ENCODE results near the gene PTGDR. TPM values are rescaled to one million over a fixed set of nuclear protein-coding genes. Genes with fewer than 3 reads are reported as not detected.

PTGDR gene
- total RNA-seq, 1 donor from 2014 or later, result not detected

DNA sequence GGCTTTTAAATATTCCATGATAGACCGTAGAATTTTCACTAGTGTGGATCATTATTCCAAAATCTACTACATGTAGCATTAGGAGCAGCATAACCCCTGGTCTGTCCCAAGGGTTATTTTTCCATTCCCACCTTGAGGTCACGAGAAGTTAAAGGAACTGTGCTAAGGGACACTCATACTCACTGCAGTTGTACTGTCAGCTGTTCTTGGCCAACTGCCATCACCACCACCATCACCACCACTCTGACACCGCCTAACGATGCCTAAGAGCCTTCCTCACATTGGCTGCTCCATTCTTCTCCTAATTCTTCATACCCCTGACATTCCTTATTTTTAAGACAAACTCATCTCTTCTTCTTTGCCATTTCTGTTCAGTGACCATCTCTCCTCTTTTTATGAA is 13.4 kb upstream of the PTGDR start:
- Mint-ChIP-seq H3K4me1 (ENCODE audit: low read depth, unreplicated experiment) (no peaks in the 10 kb centered on the region), H3K9me3 (ENCODE audit: unreplicated experiment) (no peaks in the 10 kb centered on the region), H3K4me3 (ENCODE audit: unreplicated experiment) (no peak overlapping the region), H3K27me3 (ENCODE audit: low read depth, unreplicated experiment) (no peaks in the 10 kb centered on the region), H3K27ac (ENCODE audit: unreplicated experiment) (no peak overlapping the region), H3K36me3 (ENCODE audit: low read depth, unreplicated experiment) (no peaks in the 10 kb centered on the region)
- no peak for TF ChIP-seq EZH2 (IDR thresholded peaks at IDR 0.05; ENCODE audit: insufficient read depth, low read length)
- TF ChIP-seq, protein P1, sequence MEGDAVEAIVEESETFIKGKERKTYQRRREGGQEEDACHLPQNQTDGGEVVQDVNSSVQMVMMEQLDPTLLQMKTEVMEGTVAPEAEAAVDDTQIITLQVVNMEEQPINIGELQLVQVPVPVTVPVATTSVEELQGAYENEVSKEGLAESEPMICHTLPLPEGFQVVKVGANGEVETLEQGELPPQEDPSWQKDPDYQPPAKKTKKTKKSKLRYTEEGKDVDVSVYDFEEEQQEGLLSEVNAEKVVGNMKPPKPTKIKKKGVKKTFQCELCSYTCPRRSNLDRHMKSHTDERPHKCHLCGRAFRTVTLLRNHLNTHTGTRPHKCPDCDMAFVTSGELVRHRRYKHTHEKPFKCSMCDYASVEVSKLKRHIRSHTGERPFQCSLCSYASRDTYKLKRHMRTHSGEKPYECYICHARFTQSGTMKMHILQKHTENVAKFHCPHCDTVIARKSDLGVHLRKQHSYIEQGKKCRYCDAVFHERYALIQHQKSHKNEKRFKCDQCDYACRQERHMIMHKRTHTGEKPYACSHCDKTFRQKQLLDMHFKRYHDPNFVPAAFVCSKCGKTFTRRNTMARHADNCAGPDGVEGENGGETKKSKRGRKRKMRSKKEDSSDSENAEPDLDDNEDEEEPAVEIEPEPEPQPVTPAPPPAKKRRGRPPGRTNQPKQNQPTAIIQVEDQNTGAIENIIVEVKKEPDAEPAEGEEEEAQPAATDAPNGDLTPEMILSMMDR (IDR thresholded peaks at IDR 0.05; ENCODE audit: insufficient read depth, low read depth, low read length), result no peak
- H3K4me1 ChIP-seq (ENCODE audit: insufficient read depth, low read length), result no peaks in the 10 kb centered on the region
- H3K36me3 ChIP-seq (ENCODE audit: insufficient read depth, low read length), result no peaks in the 10 kb centered on the region
- H3K27ac ChIP-seq (ENCODE audit: low read depth, low read length), result no peak overlapping the region
- H3K4me3 ChIP-seq (ENCODE audit: insufficient read depth, low read depth, low read length), result no peak overlapping the region
- H3K27me3 ChIP-seq (ENCODE audit: insufficient read depth, low read length), result no peaks in the 10 kb centered on the region
- FAIRE-seq (no peak), DNase-seq (ENCODE audit: low read depth) (no peak)
- no peaks in the 10 kb centered on the region for H3K9me3 ChIP-seq (ENCODE audit: insufficient read depth, low read depth, low read length)
- no peaks in the 10 kb centered on the region for H4K20me1 ChIP-seq (ENCODE audit: insufficient read depth, low read length)
- no peak overlapping the region for H3K4me2 ChIP-seq (ENCODE audit: low read length)
- H2AFZ ChIP-seq (ENCODE audit: low read depth, low read length), result no peak overlapping the region
- H3K79me2 ChIP-seq (ENCODE audit: insufficient read depth, low read length), result no peaks in the 10 kb centered on the region
- H3K9ac ChIP-seq (ENCODE audit: low read length), result no peak overlapping the region

DNA sequence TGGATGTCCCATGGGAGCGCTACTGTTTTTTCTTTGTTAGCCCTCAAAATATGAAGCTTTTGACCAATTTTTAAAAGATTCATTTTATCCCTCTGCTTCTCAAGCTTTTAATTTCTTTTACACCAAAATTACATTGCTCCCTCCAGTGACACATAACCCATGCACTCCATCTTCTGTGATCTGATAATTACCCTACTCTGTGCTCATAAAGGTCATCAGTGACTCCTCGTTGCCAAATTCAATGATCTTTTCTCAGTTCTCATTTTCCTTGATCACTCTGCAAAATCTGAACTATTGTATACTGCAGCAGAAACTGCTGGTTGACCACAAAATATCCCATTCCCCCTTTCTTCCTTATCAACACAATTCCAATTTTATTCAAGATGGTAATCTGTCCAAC is 8.7 kb upstream of the PTGDR start:
- Mint-ChIP-seq H3K27me3 (ENCODE audit: low read depth, unreplicated experiment) (peaks cover 10% of the 10 kb centered on the region), H3K4me3 (ENCODE audit: unreplicated experiment) (no peak overlapping the region), H3K36me3 (ENCODE audit: low read depth, unreplicated experiment) (no peaks in the 10 kb centered on the region), H3K27ac (ENCODE audit: unreplicated experiment) (no peak overlapping the region), H3K9me3 (ENCODE audit: unreplicated experiment) (no peaks in the 10 kb centered on the region), H3K4me1 (ENCODE audit: low read depth, unreplicated experiment) (no peaks in the 10 kb centered on the region)
- no peak for FAIRE-seq
- no peak overlapping the region for H2AFZ ChIP-seq (ENCODE audit: low read depth, low read length)
- H3K4me3 ChIP-seq (ENCODE audit: insufficient read depth, low read depth, low read length), result no peak overlapping the region
- no peak for DNase-seq (ENCODE audit: low read depth)
- no peaks in the 10 kb centered on the region for H3K79me2 ChIP-seq (ENCODE audit: insufficient read depth, low read length)
- no peaks in the 10 kb centered on the region for H4K20me1 ChIP-seq (ENCODE audit: insufficient read depth, low read length)
- H3K9me3 ChIP-seq (ENCODE audit: insufficient read depth, low read depth, low read length), result no peaks in the 10 kb centered on the region
- H3K4me1 ChIP-seq (ENCODE audit: insufficient read depth, low read length), result no peaks in the 10 kb centered on the region
- H3K36me3 ChIP-seq (ENCODE audit: insufficient read depth, low read length), result no peaks in the 10 kb centered on the region
- no peak overlapping the region for H3K4me2 ChIP-seq (ENCODE audit: low read length)
- no peak overlapping the region for H3K9ac ChIP-seq (ENCODE audit: low read length)
- TF ChIP-seq EZH2 (IDR thresholded peaks at IDR 0.05; ENCODE audit: insufficient read depth, low read length), result no peak
- TF ChIP-seq, protein P1 (IDR thresholded peaks at IDR 0.05; ENCODE audit: insufficient read depth, low read depth, low read length), result no peak
- peaks cover 2% of the 10 kb centered on the region for H3K27me3 ChIP-seq (ENCODE audit: insufficient read depth, low read length)
- no peak overlapping the region for H3K27ac ChIP-seq (ENCODE audit: low read depth, low read length)

- TF ChIP-seq, protein P1 (IDR thresholded peaks at IDR 0.05; ENCODE audit: insufficient read depth, low read depth, low read length), result no peak
- no peak for TF ChIP-seq EZH2 (IDR thresholded peaks at IDR 0.05; ENCODE audit: insufficient read depth, low read length)
- H3K36me3 ChIP-seq (ENCODE audit: insufficient read depth, low read length), result no peaks in the 10 kb centered on the region
- FAIRE-seq, result no peak
Observed at GRCh38 chr14:52259434-52259833, 8.1 kb upstream of the PTGDR start.

More at GRCh38 chr14:52259434-52259833, 8.1 kb upstream of the PTGDR start:
- no peak overlapping the region for H2AFZ ChIP-seq (ENCODE audit: low read depth, low read length)
- no peak for DNase-seq (ENCODE audit: low read depth)
- Mint-ChIP-seq H3K27me3 (ENCODE audit: low read depth, unreplicated experiment) (peaks cover 14% of the 10 kb centered on the region), H3K4me3 (ENCODE audit: unreplicated experiment) (no peak overlapping the region), H3K4me1 (ENCODE audit: low read depth, unreplicated experiment) (no peaks in the 10 kb centered on the region), H3K9me3 (ENCODE audit: unreplicated experiment) (no peaks in the 10 kb centered on the region), H3K27ac (ENCODE audit: unreplicated experiment) (no peak overlapping the region), H3K36me3 (ENCODE audit: low read depth, unreplicated experiment) (no peaks in the 10 kb centered on the region)
- H3K79me2 ChIP-seq (ENCODE audit: insufficient read depth, low read length), result no peaks in the 10 kb centered on the region
- no peak overlapping the region for H3K27ac ChIP-seq (ENCODE audit: low read depth, low read length)
- peaks cover 2% of the 10 kb centered on the region for H3K27me3 ChIP-seq (ENCODE audit: insufficient read depth, low read length)
- no peak overlapping the region for H3K4me3 ChIP-seq (ENCODE audit: insufficient read depth, low read depth, low read length)
- no peaks in the 10 kb centered on the region for H3K4me1 ChIP-seq (ENCODE audit: insufficient read depth, low read length)
- no peak overlapping the region for H3K9ac ChIP-seq (ENCODE audit: low read length)
- no peaks in the 10 kb centered on the region for H4K20me1 ChIP-seq (ENCODE audit: insufficient read depth, low read length)
- no peaks in the 10 kb centered on the region for H3K9me3 ChIP-seq (ENCODE audit: insufficient read depth, low read depth, low read length)
- H3K4me2 ChIP-seq (ENCODE audit: low read length), result no peak overlapping the region
